ENCODE results near the gene CNOT11. TPM values are rescaled to one million over a fixed set of nuclear protein-coding genes. Genes with fewer than 3 reads are reported as not detected.

CNOT11 gene
- total and polyA plus RNA-seq, 2 of the 4 experiments (the other 2 are of a cell fraction) = 36.4 to 55.8 TPM

DNA sequence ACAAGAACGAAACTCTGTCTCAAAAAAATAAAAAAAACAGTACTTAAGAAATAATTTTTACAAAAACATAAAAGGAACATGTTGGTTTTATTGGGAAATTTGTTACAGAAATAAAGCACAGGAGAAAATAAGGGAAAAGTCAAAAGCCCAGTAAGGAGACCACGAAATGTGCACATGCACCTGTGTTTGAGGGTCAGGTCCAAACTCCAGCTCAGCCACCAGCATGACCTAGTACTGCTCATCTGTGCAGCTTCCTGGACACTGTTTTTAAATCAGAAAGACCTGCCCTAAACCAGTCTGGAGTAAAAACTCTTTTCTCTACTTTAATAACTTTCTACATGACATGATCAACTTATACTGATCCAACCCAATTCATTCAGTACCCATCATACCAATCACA lies 34.6 kb downstream of the CNOT11 start:
- H3K36me3 ChIP-seq (ENCODE audit: control insufficient read depth, insufficient read depth, low read length) = peaks cover 21% of the 10 kb centered on the region
- no peak overlapping the region for H3K9ac ChIP-seq (ENCODE audit: low read depth, low read length)
- H2AFZ ChIP-seq (replicated peaks; ENCODE audit: low read length, poor library complexity) = no peak overlapping the region
- no peak for DNase-seq
- intact Hi-C loops (cut with micrococcal nuclease) = no loop called here
- H3K27me3 ChIP-seq (ENCODE audit: control insufficient read depth, insufficient read depth, low read length) = no peaks in the 10 kb centered on the region
- H3K79me1 ChIP-seq (ENCODE audit: low read depth in 1 of 2, low read length in 2 of 2) = peaks cover 15 to 27% of the 10 kb centered on the region in 2 experiments; a peak in 3 of 4 replicates
- H4K91ac ChIP-seq (ENCODE audit: insufficient read depth, low read depth, low read length) = no peak overlapping the region
- no peak overlapping the region for H3K4ac ChIP-seq (ENCODE audit: low read depth, low read length)
- in situ Hi-C loops (cut with MboI; ENCODE audit: low sequenced_read_pairs) = no loop called here
- H4K5ac ChIP-seq (ENCODE audit: low read depth, low read length) = no peak overlapping the region
- no peak overlapping the region for H2AK9ac ChIP-seq (replicated peaks; ENCODE audit: low read depth, low read length, poor library complexity)
- CTCF ChIA-PET = no interaction called here
- H3K56ac ChIP-seq (ENCODE audit: extremely low read depth, insufficient read depth, low read length) = no peak overlapping the region
- no peak overlapping the region for H3K4me2 ChIP-seq (ENCODE audit: low read depth, low read length)
- H4K20me1 ChIP-seq (ENCODE audit: insufficient read depth, low read length) = no peaks in the 10 kb centered on the region; the same call in 1 of the 2 replicates
- TF ChIP-seq NFE2L2 (IDR thresholded peaks at IDR 0.05; ENCODE audit: low read depth, low read length) (no peak), MXI1 (IDR thresholded peaks at IDR 0.05; ENCODE audit: borderline replicate concordance, low read depth, low read length) (no peak), CEBPB (IDR thresholded peaks at IDR 0.05; ENCODE audit: low read depth, low read length) (no peak), USF2 (IDR thresholded peaks at IDR 0.05; ENCODE audit: low read depth, low read length) (no peak), CHD1 (IDR thresholded peaks at IDR 0.05; ENCODE audit: low read depth, low read length) (no peak), RAD21 (IDR thresholded peaks at IDR 0.05; ENCODE audit: low read length) (no peak), FOS (IDR thresholded peaks at IDR 0.05; ENCODE audit: low read depth, low read length) (no peak), RCOR1 (IDR thresholded peaks at IDR 0.05; ENCODE audit: insufficient replicate concordance, low read length) (no peak), MAFK (IDR thresholded peaks at IDR 0.05; ENCODE audit: low read depth, low read length) (no peak), SMC3 (IDR thresholded peaks at IDR 0.05; ENCODE audit: low read depth, low read length) (no peak), POLR2A (IDR thresholded peaks at IDR 0.05; ENCODE audit: low read depth, low read length) (no peak), RFX5 (IDR thresholded peaks at IDR 0.05; ENCODE audit: low read depth, low read length) (no peak)
- TF ChIP-seq, protein P1, sequence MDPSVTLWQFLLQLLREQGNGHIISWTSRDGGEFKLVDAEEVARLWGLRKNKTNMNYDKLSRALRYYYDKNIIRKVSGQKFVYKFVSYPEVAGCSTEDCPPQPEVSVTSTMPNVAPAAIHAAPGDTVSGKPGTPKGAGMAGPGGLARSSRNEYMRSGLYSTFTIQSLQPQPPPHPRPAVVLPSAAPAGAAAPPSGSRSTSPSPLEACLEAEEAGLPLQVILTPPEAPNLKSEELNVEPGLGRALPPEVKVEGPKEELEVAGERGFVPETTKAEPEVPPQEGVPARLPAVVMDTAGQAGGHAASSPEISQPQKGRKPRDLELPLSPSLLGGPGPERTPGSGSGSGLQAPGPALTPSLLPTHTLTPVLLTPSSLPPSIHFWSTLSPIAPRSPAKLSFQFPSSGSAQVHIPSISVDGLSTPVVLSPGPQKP (IDR thresholded peaks at IDR 0.05; ENCODE audit: borderline replicate concordance, low read depth, low read length) = no peak
- TF ChIP-seq, protein P2, sequence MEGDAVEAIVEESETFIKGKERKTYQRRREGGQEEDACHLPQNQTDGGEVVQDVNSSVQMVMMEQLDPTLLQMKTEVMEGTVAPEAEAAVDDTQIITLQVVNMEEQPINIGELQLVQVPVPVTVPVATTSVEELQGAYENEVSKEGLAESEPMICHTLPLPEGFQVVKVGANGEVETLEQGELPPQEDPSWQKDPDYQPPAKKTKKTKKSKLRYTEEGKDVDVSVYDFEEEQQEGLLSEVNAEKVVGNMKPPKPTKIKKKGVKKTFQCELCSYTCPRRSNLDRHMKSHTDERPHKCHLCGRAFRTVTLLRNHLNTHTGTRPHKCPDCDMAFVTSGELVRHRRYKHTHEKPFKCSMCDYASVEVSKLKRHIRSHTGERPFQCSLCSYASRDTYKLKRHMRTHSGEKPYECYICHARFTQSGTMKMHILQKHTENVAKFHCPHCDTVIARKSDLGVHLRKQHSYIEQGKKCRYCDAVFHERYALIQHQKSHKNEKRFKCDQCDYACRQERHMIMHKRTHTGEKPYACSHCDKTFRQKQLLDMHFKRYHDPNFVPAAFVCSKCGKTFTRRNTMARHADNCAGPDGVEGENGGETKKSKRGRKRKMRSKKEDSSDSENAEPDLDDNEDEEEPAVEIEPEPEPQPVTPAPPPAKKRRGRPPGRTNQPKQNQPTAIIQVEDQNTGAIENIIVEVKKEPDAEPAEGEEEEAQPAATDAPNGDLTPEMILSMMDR (conservative IDR thresholded peaks at IDR 0.05; ENCODE audit: low read depth, low read length) = no peak
- H2BK15ac ChIP-seq (ENCODE audit: low read depth, low read length) = no peak overlapping the region
- H2AK5ac ChIP-seq (ENCODE audit: low read depth, low read length) = no peak overlapping the region
- no peak overlapping the region for H2BK120ac ChIP-seq (ENCODE audit: low read depth, low read length)
- POLR2A ChIA-PET (ENCODE audit: unreplicated experiment) = no interaction called here
- dilution Hi-C loops (cut with HindIII; ENCODE audit: low sequenced_read_pairs, unreplicated experiment) = no loop called here
- BruUV-seq (replicated peaks) = no TSS peak
- no peaks in the 10 kb centered on the region for H3K4me1 ChIP-seq (ENCODE audit: control insufficient read depth, insufficient read depth, low read length)
- no CpG with 5 or more reads among the region's 2 CpGs for WGBS, 2 experiments (ENCODE audit: extremely low coverage in 2 of 2, insufficient read length in 1 of 2)
- no peak overlapping the region for H3K14ac ChIP-seq (replicated peaks; ENCODE audit: low read depth, low read length)
- ATAC-seq (ENCODE audit: low read depth) = no peak
- no peak overlapping the region for H3K27ac ChIP-seq (ENCODE audit: insufficient read depth, low read length)
- H3K9me1 ChIP-seq (ENCODE audit: insufficient read depth, low read length) = peaks cover 9% of the 10 kb centered on the region
- no peak overlapping the region for H4K8ac ChIP-seq (ENCODE audit: low read depth in 2 of 2, low read length in 2 of 2)
- H3K9me3 ChIP-seq (ENCODE audit: control insufficient read depth, insufficient read depth, low read length) = no peaks in the 10 kb centered on the region
- H2BK20ac ChIP-seq (ENCODE audit: low read depth, low read length) = no peak overlapping the region
- no peak overlapping the region for H3K23ac ChIP-seq (ENCODE audit: low read depth, low read length)
- H3K4me3 ChIP-seq (ENCODE audit: insufficient read depth, low read depth, low read length) = no peak overlapping the region
- no peak overlapping the region for H3K18ac ChIP-seq (ENCODE audit: low read depth, low read length)
- no peak overlapping the region for H2BK5ac ChIP-seq (ENCODE audit: low read depth, low read length, poor library complexity, severe bottlenecking)
